ENCODE data around the gene CCDC187. TPM values are rescaled to one million over a fixed set of nuclear protein-coding genes. Genes with fewer than 3 reads are reported as not detected.

CCDC187 gene
- total RNA-seq, 4 donors from 2014 or later = 0.20 TPM; not detected in 3

- peaks cover 0 to 45% of the 10 kb centered on the region in 2 donors for H3K27me3 ChIP-seq
- H3K4me3 ChIP-seq = no peak overlapping the region
These were observed 4.8 kb upstream of the CCDC187 start for GRCh38 chr9:136308702-136309053.

GRCh38 chr9:136308006-136308701 lies 4.3 kb upstream of the CCDC187 start:
- no peaks in the 10 kb centered on the region for H3K36me3 ChIP-seq
- no peak for DNase-seq (ENCODE audit: low spot score in 2 of 2)
- peaks cover 0 to 45% of the 10 kb centered on the region in 2 donors for H3K27me3 ChIP-seq
- TF ChIP-seq EP300 (IDR thresholded peaks at IDR 0.05) (no peak), CTCF (IDR thresholded peaks at IDR 0.05) (no peak), POLR2A (IDR thresholded peaks at IDR 0.05) (no peak)
- WGBS, 2 donors = 90 to 93% methylated on average over 4 of the region's 4 CpGs
- no peaks in the 10 kb centered on the region for H3K4me1 ChIP-seq
- H3K4me3 ChIP-seq = no peak overlapping the region
- H3K9me3 ChIP-seq = no peaks in the 10 kb centered on the region
- H3K27ac ChIP-seq = no peak overlapping the region

More at GRCh38 chr9:136308702-136309053, 4.8 kb upstream of the CCDC187 start:
- H3K4me1 ChIP-seq = no peaks in the 10 kb centered on the region
- H3K36me3 ChIP-seq = no peaks in the 10 kb centered on the region
- DNase-seq (ENCODE audit: low spot score in 2 of 2) = no peak
- no peaks in the 10 kb centered on the region for H3K9me3 ChIP-seq
- no peak overlapping the region for H3K27ac ChIP-seq
- TF ChIP-seq POLR2A (IDR thresholded peaks at IDR 0.05) (no peak), EP300 (IDR thresholded peaks at IDR 0.05) (no peak), CTCF (IDR thresholded peaks at IDR 0.05) (no peak)

GRCh38 chr9:136307215-136307750 lies 3.4 kb upstream of the CCDC187 start:
- no peak for TF ChIP-seq POLR2A (IDR thresholded peaks at IDR 0.05)
- no peak for TF ChIP-seq CTCF (IDR thresholded peaks at IDR 0.05)
- TF ChIP-seq EP300 (IDR thresholded peaks at IDR 0.05) = no peak
- DNase-seq (ENCODE audit: low spot score in 2 of 2) = no peak
- 64 to 74% methylated on average over 4 of the region's 4 CpGs for WGBS, 2 donors
- Histone ChIP-seq H3K27me3 (peaks cover 0 to 45% of the 10 kb centered on the region in 2 donors), H3K4me1 (no peaks in the 10 kb centered on the region), H3K4me3 (no peak overlapping the region), H3K36me3 (no peaks in the 10 kb centered on the region), H3K9me3 (no peaks in the 10 kb centered on the region), H3K27ac (no peak overlapping the region)

GRCh38 chr9:136306211-136307208 lies 2.6 kb upstream of the CCDC187 start:
- Histone ChIP-seq H3K4me1 (no peaks in the 10 kb centered on the region), H3K36me3 (no peaks in the 10 kb centered on the region), H3K27me3 (peaks cover 0 to 42% of the 10 kb centered on the region in 2 donors), H3K27ac (no peak overlapping the region), H3K4me3 (no peak overlapping the region), H3K9me3 (no peaks in the 10 kb centered on the region)
- TF ChIP-seq EP300 (IDR thresholded peaks at IDR 0.05) (no peak), CTCF (IDR thresholded peaks at IDR 0.05) (no peak), POLR2A (IDR thresholded peaks at IDR 0.05) (no peak)
- 37 to 45% methylated on average over 31 of the region's 34 CpGs for WGBS, 2 donors
- DNase-seq (ENCODE audit: low spot score in 2 of 2) = no peak

Measured in tibial nerve (tissue), 4 donors.